SK-N-MC (cell line): ENCODE measurements around the gene EMP2.

Source experiments
- EZH2 ChIP-seq: fragments of 200-600 bp; sonication (generic); IDR thresholded peaks from one replicate; pipeline ENCODE4 v1.6.1; 2017; ENCODE audit warnings: antibody characterized with exemption
- FOXP2 ChIP-seq: optimal IDR thresholded peaks from 2 replicates; pipeline ENCODE3; 2011; ENCODE audit warnings: mild to moderate bottlenecking, moderate library complexity; ENCODE audit not compliant: insufficient read depth; ENCODE audit errors: extremely low read length, control extremely low read depth
- POLR2AphosphoS5 ChIP-seq: IDR thresholded peaks from 2 replicates; pipeline ENCODE4 v1.6.1; 2012; ENCODE audit warnings: mild to moderate bottlenecking, low read depth, low read length, borderline replicate concordance

DNA sequence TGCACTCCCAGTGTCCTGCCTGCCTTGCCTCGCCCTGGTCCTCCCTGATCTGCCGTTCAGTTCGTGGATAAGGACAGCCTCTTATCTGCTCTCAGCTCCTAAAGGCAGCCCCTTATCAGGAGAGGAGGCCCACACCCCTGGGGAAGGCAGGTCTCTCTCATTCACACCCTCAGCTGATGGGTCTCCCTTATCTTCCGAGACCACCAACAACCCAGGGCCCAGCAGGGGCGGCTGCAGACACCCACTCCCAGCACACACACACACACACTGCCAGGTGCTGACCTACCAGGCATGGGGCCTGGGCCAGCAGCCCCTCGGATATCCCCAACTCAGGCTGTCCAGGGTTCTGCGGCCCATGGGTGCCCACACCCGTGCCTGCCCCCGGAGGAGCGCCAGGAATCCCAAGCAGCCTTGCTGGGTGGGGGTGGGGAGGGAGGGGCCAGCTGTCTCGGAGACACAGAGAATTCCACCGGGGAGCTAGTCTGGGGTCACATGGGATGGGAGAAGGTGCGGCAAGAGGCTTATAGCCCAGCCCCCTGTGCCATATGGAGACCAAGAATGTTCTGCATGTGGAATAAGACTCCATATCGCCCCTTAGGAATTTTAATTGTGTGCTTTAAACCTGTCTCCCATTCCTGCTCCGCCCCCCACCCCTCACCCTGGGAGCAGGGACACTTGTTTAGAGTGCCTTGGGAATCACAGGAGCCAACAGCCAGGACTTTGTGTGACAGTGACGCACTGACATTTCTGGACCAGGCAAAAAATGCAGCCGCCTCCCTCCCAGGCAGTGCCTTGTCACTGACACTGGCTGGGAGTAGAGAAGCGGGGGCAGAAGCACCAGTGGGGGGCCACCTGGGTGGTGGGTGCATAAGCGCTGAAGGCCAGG lies 41.9 kb upstream of the EMP2 start:
- TF ChIP-seq POLR2AphosphoS5: no peak
- no peak for TF ChIP-seq EZH2
- no peak for TF ChIP-seq FOXP2
